IMR-90 (cell line): ENCODE data around the gene CD300LB. TPM values are rescaled to one million over a fixed set of nuclear protein-coding genes. Genes with fewer than 3 reads are reported as not detected.
"Not testable (repeated sequence)": the region's sequence is repeated elsewhere in the genome, so short reads cannot be mapped to it uniquely, and the experiment has no call there.

ENCODE experiments used
- ATAC-seq: fragments of 200-7000 bp; cut with Tn5 transposase; 2 replicates; pipeline ENCODE4 v1.9.1; 2020; ENCODE audit warnings: low read depth, mild to moderate bottlenecking, moderate library complexity
- BruUV-seq: library from RNA; stranded (reverse); fragments of 400-500 nt; replicated peaks from 2 replicates; lab custom pipeline; 2021; lab: Mats Ljungman, UMichigan
- CTCF ChIA-PET: fragments of 300-600 bp; formaldehyde crosslinking; extraction: SDS; loops from one replicate; lab custom pipeline; 2021; ENCODE audit warnings: antibody characterized with exemption; lab: Yijun Ruan, JAX
- POLR2A ChIA-PET: fragments of 300-600 bp; sonication (Branson Sonifier 250); formaldehyde crosslinking; loops from one replicate; lab custom pipeline; 2022; ENCODE audit warnings: antibody characterized with exemption; ENCODE audit not compliant: unreplicated experiment; lab: Charles Lee
- DNase-seq: peaks from one replicate; pipeline ENCODE4 v3.0.0; 2013
- H2AFZ ChIP-seq: replicated peaks from 2 replicates; pipeline ENCODE3; 2013; ENCODE audit warnings: low read length, mild to moderate bottlenecking; ENCODE audit not compliant: poor library complexity
- H2AK5ac ChIP-seq: 2 replicates; pipeline ENCODE4 v1.6.1; 2013; ENCODE audit warnings: low read depth, low read length, inconsistent platforms
- H2AK9ac ChIP-seq: replicated peaks from 2 replicates; pipeline ENCODE3; 2013; ENCODE audit warnings: mild to moderate bottlenecking, low read depth, low read length, moderate library complexity; ENCODE audit not compliant: poor library complexity
- H2BK120ac ChIP-seq: 2 replicates; pipeline ENCODE4 v1.6.1; 2013; ENCODE audit warnings: low read depth, low read length, inconsistent platforms
- H2BK15ac ChIP-seq: 3 replicates; pipeline ENCODE4 v1.6.1; 2013; ENCODE audit warnings: low read depth, low read length, inconsistent platforms
- H2BK20ac ChIP-seq: 2 replicates; pipeline ENCODE4 v1.6.1; 2013; ENCODE audit warnings: low read depth, mild to moderate bottlenecking, inconsistent platforms, low read length, moderate library complexity
- H2BK5ac ChIP-seq: 2 replicates; pipeline ENCODE4 v1.6.1; 2013; ENCODE audit warnings: mild to moderate bottlenecking, low read depth, low read length, inconsistent platforms; ENCODE audit not compliant: poor library complexity, severe bottlenecking
- H3K14ac ChIP-seq: replicated peaks from 2 replicates; pipeline ENCODE4 v1.6.1; 2013; ENCODE audit warnings: low read depth, low read length, inconsistent platforms
- H3K18ac ChIP-seq: 2 replicates; pipeline ENCODE4 v1.6.1; 2013; ENCODE audit warnings: low read depth, low read length, control low read depth
- H3K23ac ChIP-seq: 2 replicates; pipeline ENCODE4 v1.6.1; 2013; ENCODE audit warnings: low read depth, low read length, inconsistent platforms
- H3K27ac ChIP-seq: 2 replicates; pipeline ENCODE4 v1.5.1; 2013; ENCODE audit warnings: mild to moderate bottlenecking, control low read depth, low read length; ENCODE audit not compliant: insufficient read depth
- H3K27me3 ChIP-seq: 2 replicates; pipeline ENCODE4 v1.6.1; 2013; ENCODE audit warnings: low read length; ENCODE audit not compliant: control insufficient read depth, insufficient read depth
- H3K36me3 ChIP-seq: 2 replicates; pipeline ENCODE4 v1.6.1; 2013; ENCODE audit warnings: low read length, mixed read lengths; ENCODE audit not compliant: control insufficient read depth, insufficient read depth
- H3K4ac ChIP-seq: 2 replicates; pipeline ENCODE4 v1.6.1; 2013; ENCODE audit warnings: low read depth, low read length, inconsistent platforms
- H3K4me1 ChIP-seq: 2 replicates; pipeline ENCODE4 v1.6.1; 2013; ENCODE audit warnings: low read length, mixed read lengths; ENCODE audit not compliant: control insufficient read depth, insufficient read depth
- H3K4me2 ChIP-seq: 2 replicates; pipeline ENCODE4 v1.6.1; 2013; ENCODE audit warnings: low read depth, mild to moderate bottlenecking, control low read depth, low read length, moderate library complexity
- H3K4me3 ChIP-seq: 2 replicates; pipeline ENCODE4 v1.5.1; 2013; ENCODE audit warnings: low read depth, mild to moderate bottlenecking, control low read depth, low read length, moderate library complexity; ENCODE audit not compliant: insufficient read depth
- H3K56ac ChIP-seq: 2 replicates; pipeline ENCODE4 v1.6.1; 2013; ENCODE audit warnings: low read length, inconsistent platforms; ENCODE audit not compliant: insufficient read depth; ENCODE audit errors: extremely low read depth
- H3K79me1 ChIP-seq, 2 experiments: 2 replicates each; pipeline ENCODE4 v1.6.1; 2013; ENCODE audit warnings: low read length in 2 of 2, inconsistent platforms in 1 of 2, low read depth in 1 of 2
- H3K9ac ChIP-seq: 2 replicates; pipeline ENCODE4 v1.6.1; 2013; ENCODE audit warnings: low read depth, low read length, control low read depth
- H3K9me1 ChIP-seq: 2 replicates; pipeline ENCODE4 v1.6.1; 2013; ENCODE audit warnings: low read length, inconsistent platforms; ENCODE audit not compliant: insufficient read depth
- H3K9me3 ChIP-seq: 2 replicates; pipeline ENCODE4 v1.6.1; 2013; ENCODE audit warnings: low read length; ENCODE audit not compliant: control insufficient read depth, insufficient read depth
- H4K20me1 ChIP-seq: 2 replicates; pipeline ENCODE4 v1.6.1; 2013; ENCODE audit warnings: low read length, inconsistent platforms; ENCODE audit not compliant: insufficient read depth
- H4K5ac ChIP-seq: 2 replicates; pipeline ENCODE4 v1.6.1; 2013; ENCODE audit warnings: mild to moderate bottlenecking, low read depth, low read length, control low read depth
- H4K8ac ChIP-seq, 2 experiments: 2 replicates each; pipeline ENCODE4 v1.6.1; 2013; ENCODE audit warnings: low read depth in 2 of 2, low read length in 2 of 2, control low read depth in 1 of 2, inconsistent platforms in 1 of 2
- H4K91ac ChIP-seq: 2 replicates; pipeline ENCODE4 v1.6.1; 2013; ENCODE audit warnings: low read depth, low read length, inconsistent platforms; ENCODE audit not compliant: insufficient read depth
- WGBS, 2 experiments: methylation state at CpG; one replicate each; pipeline versions ENCODE4 v1.1.5 to v1.1.7; 2013; ENCODE audit warnings: missing lambda C conversion rate in 2 of 2; ENCODE audit not compliant: insufficient read length in 1 of 2; ENCODE audit errors: extremely low coverage in 2 of 2; 5-methylcytosine and 5-hydroxymethylcytosine counted together
- dilution Hi-C: fragments of 300-500 bp; cut with HindIII; formaldehyde crosslinking; loops from one replicate; pipeline ENCODE4 v1.14.3; 2018; ENCODE audit warnings: low sequenced_read_pairs; ENCODE audit not compliant: unreplicated experiment
- in situ Hi-C: fragments of 300-500 bp; cut with MboI; formaldehyde crosslinking; loops from 3 replicates; pipeline ENCODE4 v1.14.3; 2019; ENCODE audit warnings: low sequenced_read_pairs, inconsistent platforms, mixed read lengths
- intact Hi-C: fragments of 100-400 bp; cut with micrococcal nuclease; formaldehyde crosslinking; loops from 2 replicates; pipeline ENCODE4 v1.10.0; 2022
- polyA plus RNA-seq, 3 experiments: library from polyadenylated mRNA; depleted of rRNA; stranded (reverse); fragments of >200 nt; gene quantifications; 2 replicates each; pipeline ENCODE4 v1.2.3, GENCODE V29; 2012; ENCODE audit warnings: low replicate concordance in 1 of 3
- total RNA-seq: library from RNA; depleted of rRNA; stranded (reverse); fragments of >200 nt; gene quantifications from 2 replicates; pipeline ENCODE4 v1.2.3, GENCODE V29; 2012

Gene CD300LB
- total and polyA plus RNA-seq, 2 of the 4 experiments (the other 2 are of a cell fraction) = not detected

DNA sequence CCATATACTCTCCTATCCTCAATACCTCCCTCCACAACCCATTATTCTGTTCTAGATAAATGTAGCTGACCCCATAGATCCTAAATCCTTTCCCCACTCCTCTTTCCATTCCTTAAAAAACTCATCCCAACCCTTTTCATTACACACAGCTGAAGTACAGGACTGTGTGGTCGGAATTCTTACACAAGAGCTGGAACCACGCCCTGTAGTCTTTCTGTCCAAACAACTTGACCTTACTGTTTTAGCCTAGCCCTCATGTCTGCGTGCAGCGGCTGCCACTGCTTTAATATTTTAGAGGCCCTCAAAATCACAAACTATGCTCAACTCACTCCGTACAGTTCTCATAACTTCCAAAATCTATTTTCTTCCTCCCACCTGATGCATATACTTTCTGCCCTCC lies 27.3 kb downstream of the CD300LB start:
- in situ Hi-C loops, H3K27ac ChIP-seq, H4K91ac ChIP-seq, H4K20me1 ChIP-seq, H4K5ac ChIP-seq, H2AFZ ChIP-seq, H3K4me1 ChIP-seq, H3K23ac ChIP-seq, H3K27me3 ChIP-seq, H3K4me2 ChIP-seq, H3K9me3 ChIP-seq, ATAC-seq, H4K8ac ChIP-seq, DNase-seq, H2BK120ac ChIP-seq, H3K9me1 ChIP-seq, H3K18ac ChIP-seq, H2BK15ac ChIP-seq, H3K14ac ChIP-seq, H2AK5ac ChIP-seq, H3K79me1 ChIP-seq, H3K9ac ChIP-seq, H2BK5ac ChIP-seq, H3K4ac ChIP-seq, H3K36me3 ChIP-seq, POLR2A ChIA-PET, CTCF ChIA-PET, H2AK9ac ChIP-seq, BruUV-seq, H3K56ac ChIP-seq, intact Hi-C loops, H3K4me3 ChIP-seq, dilution Hi-C loops, H2BK20ac ChIP-seq: not testable (repeated sequence)
- 7% methylated on average over 3 of the region's 5 CpGs; no CpG with 5 or more reads in 1 of the 2 experiments for WGBS, 2 experiments
